H9 (cell line): ENCODE data around the gene SIVA1. TPM values are rescaled to one million over a fixed set of nuclear protein-coding genes. Genes with fewer than 3 reads are reported as not detected.

Experiments
- DNase-seq: peaks from one replicate; pipeline ENCODE4 v3.0.0-alpha.2; 2017
- H2AFZ ChIP-seq: one replicate; pipeline ENCODE4 v1.6.1; 2013; ENCODE audit warnings: mild to moderate bottlenecking, low read length, control low read depth, moderate library complexity
- H2AK5ac ChIP-seq: 2 replicates; pipeline ENCODE4 v1.6.1; 2013; ENCODE audit warnings: low read length, control low read depth, mixed read lengths; ENCODE audit not compliant: insufficient read length
- H2BK120ac ChIP-seq: one replicate; pipeline ENCODE4 v1.6.1; 2013; ENCODE audit warnings: low read depth, mild to moderate bottlenecking, low read length, control low read depth, inconsistent platforms; ENCODE audit not compliant: poor library complexity, severe bottlenecking
- H2BK12ac ChIP-seq: 2 replicates; pipeline ENCODE4 v1.6.1; 2013; ENCODE audit warnings: low read length, control low read depth, mixed read lengths, low read depth; ENCODE audit not compliant: insufficient read length
- H2BK15ac ChIP-seq: 2 replicates; pipeline ENCODE4 v1.6.1; 2013; ENCODE audit warnings: low read depth, low read length, control low read depth
- H2BK20ac ChIP-seq: one replicate; pipeline ENCODE4 v1.6.1; 2013; ENCODE audit warnings: low read depth, mild to moderate bottlenecking, low read length, control low read depth, inconsistent platforms; ENCODE audit not compliant: poor library complexity, severe bottlenecking
- H2BK5ac ChIP-seq: 2 replicates; pipeline ENCODE4 v1.6.1; 2013; ENCODE audit warnings: low read length, control low read depth, mixed read lengths; ENCODE audit not compliant: insufficient read length
- H3K14ac ChIP-seq: 2 replicates; pipeline ENCODE4 v1.6.1; 2013; ENCODE audit warnings: low read length, control low read depth; ENCODE audit not compliant: insufficient read depth
- H3K18ac ChIP-seq: 2 replicates; pipeline ENCODE4 v1.6.1; 2013; ENCODE audit warnings: low read depth, mild to moderate bottlenecking, mixed read lengths, low read length, control low read depth; ENCODE audit not compliant: insufficient read length
- H3K23ac ChIP-seq: 2 replicates; pipeline ENCODE4 v1.6.1; 2013; ENCODE audit warnings: low read length, control low read depth, mixed read lengths, low read depth; ENCODE audit not compliant: insufficient read length
- H3K23me2 ChIP-seq: 2 replicates; pipeline ENCODE4 v1.6.1; 2013; ENCODE audit warnings: low read depth, mild to moderate bottlenecking, mixed read lengths, low read length, control low read depth; ENCODE audit not compliant: insufficient read length, poor library complexity, severe bottlenecking
- H3K27ac ChIP-seq: 2 replicates; pipeline ENCODE4 v1.5.1; 2013; ENCODE audit warnings: low read length, control low read depth, mixed read lengths, low read depth; ENCODE audit not compliant: insufficient read length
- H3K27me3 ChIP-seq: 2 replicates; pipeline ENCODE4 v1.6.1; 2013; ENCODE audit warnings: low read length, control low read depth, inconsistent platforms; ENCODE audit not compliant: insufficient read depth
- H3K4ac ChIP-seq: 2 replicates; pipeline ENCODE4 v1.6.1; 2013; ENCODE audit warnings: low read depth, mild to moderate bottlenecking, control low read depth, inconsistent platforms, low read length, moderate library complexity
- H3K4me1 ChIP-seq: 2 replicates; pipeline ENCODE4 v1.6.1; 2013; ENCODE audit warnings: low read length, control low read depth, inconsistent platforms; ENCODE audit not compliant: insufficient read depth
- H3K4me2 ChIP-seq: 2 replicates; pipeline ENCODE4 v1.6.1; 2013; ENCODE audit warnings: low read length, control low read depth, mixed read lengths; ENCODE audit not compliant: insufficient read length, insufficient read depth
- H3K56ac ChIP-seq: 2 replicates; pipeline ENCODE4 v1.6.1; 2013; ENCODE audit warnings: low read depth, mild to moderate bottlenecking, mixed read lengths, low read length, control low read depth; ENCODE audit not compliant: insufficient read length
- H3K79me1 ChIP-seq: 2 replicates; pipeline ENCODE4 v1.6.1; 2013; ENCODE audit warnings: low read depth, mild to moderate bottlenecking, moderate library complexity, low read length, control low read depth, inconsistent platforms; ENCODE audit not compliant: insufficient read depth, poor library complexity, severe bottlenecking
- H3K79me2 ChIP-seq: 2 replicates; pipeline ENCODE4 v1.6.1; 2013; ENCODE audit warnings: low read length, control low read depth, inconsistent platforms; ENCODE audit not compliant: insufficient read depth
- H3K9ac ChIP-seq: 2 replicates; pipeline ENCODE4 v1.6.1; 2013; ENCODE audit warnings: low read length, control low read depth, mixed read lengths; ENCODE audit not compliant: insufficient read length; ENCODE audit errors: extremely low read depth
- H3K9me3 ChIP-seq: one replicate; pipeline ENCODE4 v1.6.1; 2013; ENCODE audit warnings: low read depth, low read length, inconsistent platforms; ENCODE audit not compliant: control insufficient read depth
- H3T11ph ChIP-seq: one replicate; pipeline ENCODE4 v1.6.1; 2013; ENCODE audit warnings: mild to moderate bottlenecking, low read length, control low read depth, inconsistent platforms
- H4K20me1 ChIP-seq: one replicate; pipeline ENCODE4 v1.6.1; 2013; ENCODE audit not compliant: control insufficient read depth, insufficient read length, insufficient read depth
- H4K5ac ChIP-seq: 2 replicates; pipeline ENCODE4 v1.6.1; 2013; ENCODE audit warnings: low read depth, mild to moderate bottlenecking, mixed read lengths, low read length, control low read depth; ENCODE audit not compliant: insufficient read length
- H4K8ac ChIP-seq: replicated peaks from 2 replicates; pipeline ENCODE4 v1.6.1; 2013; ENCODE audit warnings: low read length, control low read depth, mixed read lengths, low read depth; ENCODE audit not compliant: insufficient read length
- H4K91ac ChIP-seq: 2 replicates; pipeline ENCODE4 v1.6.1; 2013; ENCODE audit warnings: low read depth, mild to moderate bottlenecking, moderate library complexity, mixed read lengths, low read length, control low read depth; ENCODE audit not compliant: insufficient read length
- H3K27ac Mint-ChIP-seq, 3 experiments: 2 replicates in 2 of 3; 3 replicates in 1 of 3; pipeline ENCODE4 v1.8.0; 2020 to 2021; ENCODE audit warnings: mixed read lengths in 3 of 3, mild to moderate bottlenecking in 1 of 3, moderate library complexity in 1 of 3
- H3K27me3 Mint-ChIP-seq: 2 replicates; pipeline ENCODE4 v1.8.0; 2021; ENCODE audit warnings: low read depth, mild to moderate bottlenecking, moderate library complexity, mixed read lengths
- H3K36me3 Mint-ChIP-seq, 3 experiments: 2 replicates in 2 of 3; 3 replicates in 1 of 3; pipeline ENCODE4 v1.8.0; 2020 to 2021; ENCODE audit warnings: low read depth in 3 of 3, mixed read lengths in 3 of 3; ENCODE audit not compliant: insufficient read depth in 1 of 3
- H3K4me1 Mint-ChIP-seq, 2 experiments: 2 replicates each; pipeline ENCODE4 v1.8.0; 2020; ENCODE audit warnings: mixed read lengths in 2 of 2
- H3K4me3 Mint-ChIP-seq, 2 experiments: 2 replicates in 1 of 2; 3 replicates in 1 of 2; pipeline ENCODE4 v1.8.0; 2020 to 2021; ENCODE audit warnings: mild to moderate bottlenecking in 2 of 2, mixed read lengths in 2 of 2, moderate library complexity in 1 of 2
- H3K9me3 Mint-ChIP-seq, 2 experiments: 2 replicates in 1 of 2; 3 replicates in 1 of 2; pipeline ENCODE4 v1.8.0; 2020; ENCODE audit warnings: mild to moderate bottlenecking in 2 of 2, mixed read lengths in 2 of 2, moderate library complexity in 1 of 2
- WGBS: extraction: QIAGEN DNeasy Blood & Tissue Kit; methylation state at CpG from one replicate; pipeline ENCODE4 v1.1.7; 2013; ENCODE audit warnings: missing lambda C conversion rate, low lambda C conversion rate, mixed read lengths; ENCODE audit not compliant: insufficient read length; ENCODE audit errors: extremely low coverage; 5-methylcytosine and 5-hydroxymethylcytosine counted together
- total RNA-seq: library from RNA; stranded (reverse); gene quantifications from 2 replicates; pipeline ENCODE4 v1.2.1, GENCODE V29; 2021
- TF ChIP-seq, protein P1 (sequence below): fragments of 200-600 bp; sonication (generic); conservative IDR thresholded peaks from 3 replicates; pipeline ENCODE4 v1.8.0; 2021; ENCODE audit warnings: antibody characterized with exemption, mild to moderate bottlenecking

SIVA1 gene
- total RNA-seq, 1 experiment from 2014 or later = 125 TPM

GRCh38 chr14:104806625-104807465 is 53.9 kb downstream of the SIVA1 start:
- no CpG with 5 or more reads among the region's 10 CpGs for whole genome bisulfite sequencing

More at GRCh38 chr14:104806625-104807465, 53.9 kb downstream of the SIVA1 start:
- no peaks in the 10 kb centered on the region for H3K4me1 ChIP-seq
- no peak overlapping the region for H3K4me3 Mint-ChIP-seq
- no peak overlapping the region for H2BK5ac ChIP-seq
- H3K18ac ChIP-seq = no peak overlapping the region
- peaks cover 0 to 4% (median 0%) of the 10 kb centered on the region in 3 experiments; a peak in 3 of 7 replicates for H3K36me3 Mint-ChIP-seq
- peaks cover 8% of the 10 kb centered on the region; the same call in 1 of the 2 replicates for H3K27me3 ChIP-seq
- H3K23me2 ChIP-seq = no peaks in the 10 kb centered on the region
- H3K4ac ChIP-seq = no peak overlapping the region
- peaks cover 4 to 5% of the 10 kb centered on the region in 2 experiments; a peak in 4 of 5 replicates for H3K9me3 Mint-ChIP-seq
- no peaks in the 10 kb centered on the region for H3K4me1 Mint-ChIP-seq
- H3K23ac ChIP-seq = no peak overlapping the region
- no peak overlapping the region for H3K9ac ChIP-seq
- DNase-seq = no peak
- H3K9me3 ChIP-seq = no peaks in the 10 kb centered on the region
- peaks cover 37% of the 10 kb centered on the region for H3K27me3 Mint-ChIP-seq
- H3K27ac Mint-ChIP-seq = no peak overlapping the region
- no peak overlapping the region for H2BK120ac ChIP-seq
- H3K79me1 ChIP-seq = no peaks in the 10 kb centered on the region
- no peak overlapping the region for H3K4me2 ChIP-seq
- no peaks in the 10 kb centered on the region for H4K20me1 ChIP-seq
- H2BK20ac ChIP-seq = no peak overlapping the region
- H3K14ac ChIP-seq = no peak overlapping the region
- no peak overlapping the region for H4K5ac ChIP-seq
- no peaks in the 10 kb centered on the region for H3K79me2 ChIP-seq
- H2AFZ ChIP-seq = no peak overlapping the region
- no peak overlapping the region for H2AK5ac ChIP-seq
- no peak overlapping the region for H2BK12ac ChIP-seq
- TF ChIP-seq, protein P1, sequence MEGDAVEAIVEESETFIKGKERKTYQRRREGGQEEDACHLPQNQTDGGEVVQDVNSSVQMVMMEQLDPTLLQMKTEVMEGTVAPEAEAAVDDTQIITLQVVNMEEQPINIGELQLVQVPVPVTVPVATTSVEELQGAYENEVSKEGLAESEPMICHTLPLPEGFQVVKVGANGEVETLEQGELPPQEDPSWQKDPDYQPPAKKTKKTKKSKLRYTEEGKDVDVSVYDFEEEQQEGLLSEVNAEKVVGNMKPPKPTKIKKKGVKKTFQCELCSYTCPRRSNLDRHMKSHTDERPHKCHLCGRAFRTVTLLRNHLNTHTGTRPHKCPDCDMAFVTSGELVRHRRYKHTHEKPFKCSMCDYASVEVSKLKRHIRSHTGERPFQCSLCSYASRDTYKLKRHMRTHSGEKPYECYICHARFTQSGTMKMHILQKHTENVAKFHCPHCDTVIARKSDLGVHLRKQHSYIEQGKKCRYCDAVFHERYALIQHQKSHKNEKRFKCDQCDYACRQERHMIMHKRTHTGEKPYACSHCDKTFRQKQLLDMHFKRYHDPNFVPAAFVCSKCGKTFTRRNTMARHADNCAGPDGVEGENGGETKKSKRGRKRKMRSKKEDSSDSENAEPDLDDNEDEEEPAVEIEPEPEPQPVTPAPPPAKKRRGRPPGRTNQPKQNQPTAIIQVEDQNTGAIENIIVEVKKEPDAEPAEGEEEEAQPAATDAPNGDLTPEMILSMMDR = no peak
- H4K91ac ChIP-seq = no peak overlapping the region
- no peak overlapping the region for H4K8ac ChIP-seq
- H3K27ac ChIP-seq = no peak overlapping the region
- H3K56ac ChIP-seq = no peak overlapping the region
- no peak overlapping the region for H2BK15ac ChIP-seq
- H3T11ph ChIP-seq = no peak overlapping the region
